Measurements from ENCODE around the gene PPM1D.

DNA sequence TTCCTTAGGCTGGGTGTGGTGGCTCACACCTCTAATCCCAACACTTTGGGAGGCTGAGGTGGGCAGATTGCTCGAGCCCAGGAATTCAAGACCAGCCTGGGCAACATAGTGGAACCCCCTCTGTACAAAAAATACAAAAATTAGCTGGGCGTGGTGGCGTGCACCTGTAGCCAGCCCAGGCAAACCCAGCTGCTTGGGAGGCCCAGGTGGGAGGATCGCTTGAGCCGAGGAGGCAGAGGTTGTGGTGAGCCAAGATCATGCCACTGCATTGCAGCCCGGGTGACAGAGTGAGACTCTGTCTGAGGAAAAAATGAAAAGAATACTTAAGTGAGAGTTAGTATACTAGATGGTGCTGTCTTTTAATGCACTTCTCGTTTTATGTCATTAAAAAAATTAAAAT, 15.1 kb downstream of the PPM1D start:
- TF ChIP-seq, protein P1, sequence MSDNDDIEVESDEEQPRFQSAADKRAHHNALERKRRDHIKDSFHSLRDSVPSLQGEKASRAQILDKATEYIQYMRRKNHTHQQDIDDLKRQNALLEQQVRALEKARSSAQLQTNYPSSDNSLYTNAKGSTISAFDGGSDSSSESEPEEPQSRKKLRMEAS (IDR thresholded peaks at IDR 0.05) = no peak
- TF ChIP-seq EP300 (IDR thresholded peaks at IDR 0.05; ENCODE audit: borderline replicate concordance) (no peak), CEBPB (IDR thresholded peaks at IDR 0.05) (no peak), RAD21 (IDR thresholded peaks at IDR 0.05; ENCODE audit: low read depth) (no peak), FOXM1 (IDR thresholded peaks at IDR 0.05; ENCODE audit: borderline replicate concordance, low read depth) (no peak), TAF1 (IDR thresholded peaks at IDR 0.05; ENCODE audit: low read depth) (no peak), ZBTB7A (IDR thresholded peaks at IDR 0.05; ENCODE audit: low read depth) (no peak), YY1 (IDR thresholded peaks at IDR 0.05; ENCODE audit: low read depth) (no peak)
- TF ChIP-seq, protein P2, sequence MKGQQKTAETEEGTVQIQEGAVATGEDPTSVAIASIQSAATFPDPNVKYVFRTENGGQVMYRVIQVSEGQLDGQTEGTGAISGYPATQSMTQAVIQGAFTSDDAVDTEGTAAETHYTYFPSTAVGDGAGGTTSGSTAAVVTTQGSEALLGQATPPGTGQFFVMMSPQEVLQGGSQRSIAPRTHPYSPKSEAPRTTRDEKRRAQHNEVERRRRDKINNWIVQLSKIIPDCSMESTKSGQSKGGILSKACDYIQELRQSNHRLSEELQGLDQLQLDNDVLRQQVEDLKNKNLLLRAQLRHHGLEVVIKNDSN (IDR thresholded peaks at IDR 0.05) = no peak
- TF ChIP-seq, protein P3, sequence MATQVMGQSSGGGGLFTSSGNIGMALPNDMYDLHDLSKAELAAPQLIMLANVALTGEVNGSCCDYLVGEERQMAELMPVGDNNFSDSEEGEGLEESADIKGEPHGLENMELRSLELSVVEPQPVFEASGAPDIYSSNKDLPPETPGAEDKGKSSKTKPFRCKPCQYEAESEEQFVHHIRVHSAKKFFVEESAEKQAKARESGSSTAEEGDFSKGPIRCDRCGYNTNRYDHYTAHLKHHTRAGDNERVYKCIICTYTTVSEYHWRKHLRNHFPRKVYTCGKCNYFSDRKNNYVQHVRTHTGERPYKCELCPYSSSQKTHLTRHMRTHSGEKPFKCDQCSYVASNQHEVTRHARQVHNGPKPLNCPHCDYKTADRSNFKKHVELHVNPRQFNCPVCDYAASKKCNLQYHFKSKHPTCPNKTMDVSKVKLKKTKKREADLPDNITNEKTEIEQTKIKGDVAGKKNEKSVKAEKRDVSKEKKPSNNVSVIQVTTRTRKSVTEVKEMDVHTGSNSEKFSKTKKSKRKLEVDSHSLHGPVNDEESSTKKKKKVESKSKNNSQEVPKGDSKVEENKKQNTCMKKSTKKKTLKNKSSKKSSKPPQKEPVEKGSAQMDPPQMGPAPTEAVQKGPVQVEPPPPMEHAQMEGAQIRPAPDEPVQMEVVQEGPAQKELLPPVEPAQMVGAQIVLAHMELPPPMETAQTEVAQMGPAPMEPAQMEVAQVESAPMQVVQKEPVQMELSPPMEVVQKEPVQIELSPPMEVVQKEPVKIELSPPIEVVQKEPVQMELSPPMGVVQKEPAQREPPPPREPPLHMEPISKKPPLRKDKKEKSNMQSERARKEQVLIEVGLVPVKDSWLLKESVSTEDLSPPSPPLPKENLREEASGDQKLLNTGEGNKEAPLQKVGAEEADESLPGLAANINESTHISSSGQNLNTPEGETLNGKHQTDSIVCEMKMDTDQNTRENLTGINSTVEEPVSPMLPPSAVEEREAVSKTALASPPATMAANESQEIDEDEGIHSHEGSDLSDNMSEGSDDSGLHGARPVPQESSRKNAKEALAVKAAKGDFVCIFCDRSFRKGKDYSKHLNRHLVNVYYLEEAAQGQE (IDR thresholded peaks at IDR 0.05; ENCODE audit: low read depth) = no peak
